Transverse colon (tissue), 4 donors: ENCODE results near the gene PLA1A. TPM values are rescaled to one million over a fixed set of nuclear protein-coding genes. Genes with fewer than 3 reads are reported as not detected.
A peak's percentile ranks its signal among the peaks of the same experiment; 100 is the strongest.
"Not testable (repeated sequence)": the region's sequence is repeated elsewhere in the genome, so short reads cannot be mapped to it uniquely, and the experiment has no call there.

ENCODE experiments used
- DNase-seq: peaks from one replicate; pipeline ENCODE4 v3.0.0-alpha.2; 2019
- H3K27ac ChIP-seq, 4 donors: fragments of 200-600 bp; sonication (generic); 2 replicates each; pipeline ENCODE4 v1.5.1; 2016 to 2018; ENCODE audit warnings: inconsistent platforms in 4 of 4
- H3K27me3 ChIP-seq: fragments of 200-600 bp; sonication (generic); 2 replicates; pipeline ENCODE4 v1.5.1; 2017; ENCODE audit warnings: inconsistent platforms
- H3K36me3 ChIP-seq, 4 donors: fragments of 200-600 bp; sonication (generic); 2 replicates each; pipeline ENCODE4 v1.5.1; 2017 to 2019; ENCODE audit warnings: inconsistent platforms in 4 of 4
- H3K4me1 ChIP-seq, 4 donors: fragments of 200-600 bp; sonication (generic); 2 replicates each; pipeline ENCODE4 v1.5.1; 2017 to 2020; ENCODE audit warnings: inconsistent platforms in 4 of 4
- H3K4me3 ChIP-seq, 4 donors: fragments of 200-600 bp; sonication (generic); 1 replicate in 1 of 4; 2 replicates in 3 of 4; pipeline versions ENCODE4 v1.5.1 to v1.6.1; 2017 to 2019; ENCODE audit warnings: inconsistent platforms in 4 of 4
- H3K9me3 ChIP-seq, 2 donors: fragments of 200-600 bp; sonication (generic); 2 replicates each; pipeline ENCODE4 v1.5.1; 2017 to 2019; ENCODE audit warnings: inconsistent platforms in 2 of 2
- EP300 ChIP-seq: sonication (generic); formaldehyde crosslinking; IDR thresholded peaks from one replicate; pipeline ENCODE4 v1.6.1; 2017; ENCODE audit warnings: antibody characterized with exemption, low read depth
- POLR2A ChIP-seq: fragments of 450-650 bp; IDR thresholded peaks from one replicate; pipeline ENCODE4 v1.6.1; 2016; ENCODE audit warnings: antibody characterized with exemption, mild to moderate bottlenecking, moderate library complexity
- POLR2AphosphoS5 ChIP-seq, 3 donors: sonication (generic); formaldehyde crosslinking; IDR thresholded peaks; one replicate each; pipeline ENCODE4 v1.6.1; 2016; ENCODE audit warnings: antibody characterized with exemption in 3 of 3
- WGBS, 2 donors: methylation state at CpG; one replicate each; pipeline ENCODE4 v1.1.5; 2018; ENCODE audit warnings: low coverage in 1 of 2; 5-methylcytosine and 5-hydroxymethylcytosine counted together
- in situ Hi-C, 4 donors: fragments of 200-750 bp; cut with MboI; loops; one replicate each; pipeline versions ENCODE4 v1.15.0 to v1.15.1; 2017; ENCODE audit warnings: low sequenced_read_pairs in 3 of 4, low pct_ligation_motif_present in 1 of 4, low pct_unique_long_range_greater_than_20kb in 1 of 4
- intact Hi-C: fragments of 100-400 bp; cut with DNase I; formaldehyde crosslinking; loops from one replicate; pipeline ENCODE4 v1.15.1; 2023; ENCODE audit warnings: low total_unique reads
- total RNA-seq, 4 donors: library from RNA; depleted of rRNA; stranded (reverse); fragments of >200 nt; gene quantifications; one replicate each; pipeline ENCODE4 v1.1.0, GENCODE V29; 2016
- TF ChIP-seq, protein P1 (sequence below), 5 experiments: fragments of 200-600 bp in 3 of 5; fragments of 450-650 bp in 2 of 5; sonication (generic) in 3 of 5; IDR thresholded peaks; 1 replicate in 2 of 5; 2 replicates in 3 of 5; pipeline ENCODE4 v1.5.1; 2016 to 2017; ENCODE audit warnings: antibody characterized with exemption in 5 of 5, inconsistent platforms in 3 of 5, mild to moderate bottlenecking in 2 of 5, moderate library complexity in 1 of 5

Gene PLA1A
- total RNA-seq, 4 donors from 2014 or later, result 0.95 to 3.2 (median 2.2) TPM; not detected in 1

DNA sequence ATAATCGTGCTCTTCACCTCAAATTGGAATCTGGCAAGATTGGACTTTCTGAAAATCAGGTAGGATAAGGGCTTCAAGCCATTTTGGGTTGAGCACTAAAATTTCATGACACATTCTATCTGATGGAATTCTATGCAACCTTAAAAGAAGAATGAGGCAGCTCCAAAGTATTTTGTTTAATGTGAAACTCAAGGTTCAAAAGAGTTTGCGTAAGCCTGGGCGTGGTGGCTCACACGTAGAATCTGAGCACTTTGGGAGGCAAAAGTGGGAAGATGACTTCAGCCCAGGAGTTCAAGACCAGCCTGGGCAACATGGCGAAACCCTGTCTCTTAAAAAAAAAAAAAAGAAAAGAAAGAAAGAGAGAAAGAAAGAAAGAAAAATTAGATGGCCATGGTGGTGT lies 3.6 kb upstream of the PLA1A start:
- in situ Hi-C loops (no loop called here), intact Hi-C loops (no loop called here)
- no peak for TF ChIP-seq POLR2AphosphoS5 (IDR thresholded peaks at IDR 0.05)
- no peak for TF ChIP-seq POLR2A
- TF ChIP-seq, protein P1, sequence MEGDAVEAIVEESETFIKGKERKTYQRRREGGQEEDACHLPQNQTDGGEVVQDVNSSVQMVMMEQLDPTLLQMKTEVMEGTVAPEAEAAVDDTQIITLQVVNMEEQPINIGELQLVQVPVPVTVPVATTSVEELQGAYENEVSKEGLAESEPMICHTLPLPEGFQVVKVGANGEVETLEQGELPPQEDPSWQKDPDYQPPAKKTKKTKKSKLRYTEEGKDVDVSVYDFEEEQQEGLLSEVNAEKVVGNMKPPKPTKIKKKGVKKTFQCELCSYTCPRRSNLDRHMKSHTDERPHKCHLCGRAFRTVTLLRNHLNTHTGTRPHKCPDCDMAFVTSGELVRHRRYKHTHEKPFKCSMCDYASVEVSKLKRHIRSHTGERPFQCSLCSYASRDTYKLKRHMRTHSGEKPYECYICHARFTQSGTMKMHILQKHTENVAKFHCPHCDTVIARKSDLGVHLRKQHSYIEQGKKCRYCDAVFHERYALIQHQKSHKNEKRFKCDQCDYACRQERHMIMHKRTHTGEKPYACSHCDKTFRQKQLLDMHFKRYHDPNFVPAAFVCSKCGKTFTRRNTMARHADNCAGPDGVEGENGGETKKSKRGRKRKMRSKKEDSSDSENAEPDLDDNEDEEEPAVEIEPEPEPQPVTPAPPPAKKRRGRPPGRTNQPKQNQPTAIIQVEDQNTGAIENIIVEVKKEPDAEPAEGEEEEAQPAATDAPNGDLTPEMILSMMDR (IDR thresholded peaks at IDR 0.05), result no peak
- no peak for TF ChIP-seq EP300
- Histone ChIP-seq H3K27me3 (no peaks in the 10 kb centered on the region), H3K4me3 (no peak overlapping the region), H3K36me3 (no peaks in the 10 kb centered on the region), H3K4me1 (peaks cover 0 to 18% (median 2%) of the 10 kb centered on the region in 4 donors), H3K27ac (no peak overlapping the region), H3K9me3 (no peaks in the 10 kb centered on the region)
- 66 to 83% methylated on average over 5 of the region's 5 CpGs for WGBS, 2 donors
- no peak for DNase-seq

DNA sequence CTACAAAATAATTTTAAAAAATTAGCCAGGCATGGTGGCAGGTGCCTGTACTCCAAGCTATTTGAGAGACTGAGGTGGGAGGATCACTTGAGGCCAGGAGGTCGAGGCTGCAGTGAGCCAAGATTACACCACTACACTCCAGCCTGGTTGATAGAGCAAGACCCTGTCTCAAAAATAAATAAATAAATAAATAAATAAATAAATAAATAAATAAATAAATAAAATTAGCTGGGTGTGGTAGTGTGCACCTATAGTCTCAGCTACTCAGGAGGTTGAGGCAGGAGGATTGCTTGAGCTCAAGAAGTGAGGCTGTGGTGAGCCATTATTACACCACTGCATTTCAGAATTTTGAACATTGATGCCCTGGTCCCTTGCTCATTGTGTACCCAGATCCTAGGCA lies 2.8 kb upstream of the PLA1A start:
- intact Hi-C loops, H3K4me3 ChIP-seq, H3K36me3 ChIP-seq, DNase-seq, H3K9me3 ChIP-seq, in situ Hi-C loops, H3K27me3 ChIP-seq, H3K27ac ChIP-seq: not testable (repeated sequence)
- WGBS, 2 donors, result 95 to 100% methylated on average over 1 of the region's 1 CpG
- H3K4me1 ChIP-seq, result peaks cover 0 to 18% (median 2%) of the 10 kb centered on the region in 4 donors

DNA sequence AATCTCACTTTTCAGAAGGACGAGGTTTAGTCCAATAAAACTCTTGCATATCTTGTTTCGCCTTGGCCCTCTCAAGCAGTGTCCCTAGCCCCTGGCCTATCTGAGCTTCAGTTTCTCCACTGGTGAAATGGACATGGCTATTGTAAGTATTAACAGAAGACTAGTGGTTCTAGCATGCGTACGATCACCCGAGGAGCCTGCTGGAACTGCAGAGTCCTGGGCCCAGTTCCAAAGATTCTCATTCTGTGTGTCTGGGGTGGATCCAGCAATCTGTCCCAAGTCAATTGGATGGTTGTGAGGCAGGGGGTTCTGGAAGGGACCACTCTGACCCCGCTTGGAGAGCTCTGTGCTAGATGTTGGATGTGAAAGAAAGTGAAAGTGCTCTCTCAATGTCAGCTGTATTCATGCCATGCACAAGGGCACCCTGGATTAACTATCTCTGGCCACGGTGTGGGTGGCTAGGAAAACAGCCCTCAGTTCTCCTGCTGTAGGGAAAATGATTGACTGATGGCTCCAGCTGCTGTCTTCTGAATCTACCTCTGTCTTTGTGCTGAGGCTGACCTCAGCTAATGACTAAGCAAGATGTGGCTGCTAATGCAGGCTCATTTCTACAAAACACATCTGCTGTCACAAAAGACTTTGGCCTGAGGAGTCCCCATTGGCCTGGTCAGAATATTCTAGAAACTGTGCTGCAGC lies 1.9 kb upstream of the PLA1A start:
- no peaks in the 10 kb centered on the region for H3K27me3 ChIP-seq
- in situ Hi-C loops, result no loop called here
- TF ChIP-seq EP300 (no peak), POLR2A (no peak), POLR2AphosphoS5 (IDR thresholded peaks at IDR 0.05) (no peak)
- TF ChIP-seq, protein P1 (IDR thresholded peaks at IDR 0.05), result no peak
- intact Hi-C loops, result no loop called here
- H3K4me3 ChIP-seq, result peak overlapping the region in 1 of 4 donors; percentile 22
- no peak for DNase-seq
- WGBS, 2 donors, result 84 to 91% methylated on average over 6 to 7 of the region's 7 CpGs
- H3K36me3 ChIP-seq, result no peaks in the 10 kb centered on the region
- H3K27ac ChIP-seq, result no peak overlapping the region
- H3K9me3 ChIP-seq, result no peaks in the 10 kb centered on the region
- peaks cover 0 to 18% (median 2%) of the 10 kb centered on the region in 4 donors for H3K4me1 ChIP-seq

DNA sequence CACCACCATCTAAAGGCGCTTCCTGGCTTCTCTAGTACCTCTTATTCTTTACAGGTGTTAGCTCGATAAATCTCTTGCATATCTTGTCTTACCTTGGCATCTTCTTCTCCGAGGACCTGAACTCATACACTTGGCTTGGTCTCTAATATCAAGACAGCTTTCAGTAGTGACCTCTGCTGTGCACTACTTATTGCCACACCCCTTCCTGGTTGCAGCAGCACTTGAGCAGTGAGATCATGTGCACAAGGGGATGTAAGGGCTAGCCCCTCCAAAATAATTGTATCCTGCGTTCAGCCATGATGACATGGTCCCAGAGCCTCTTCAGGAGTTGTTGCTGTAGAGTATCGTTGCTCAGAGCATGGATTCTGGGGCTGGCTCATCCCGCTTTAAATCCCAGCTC lies 1.3 kb upstream of the PLA1A start:
- Histone ChIP-seq H3K36me3 (no peaks in the 10 kb centered on the region), H3K4me1 (peaks cover 0 to 18% (median 2%) of the 10 kb centered on the region in 4 donors), H3K27ac (no peak overlapping the region), H3K27me3 (no peaks in the 10 kb centered on the region), H3K9me3 (no peaks in the 10 kb centered on the region), H3K4me3 (no peak overlapping the region)
- TF ChIP-seq POLR2AphosphoS5 (IDR thresholded peaks at IDR 0.05) (no peak), EP300 (no peak), POLR2A (no peak)
- TF ChIP-seq, protein P1 (IDR thresholded peaks at IDR 0.05), result no peak
- intact Hi-C loops (no loop called here), in situ Hi-C loops (no loop called here)
- WGBS, 2 donors, result 80 to 82% methylated on average over 5 to 6 of the region's 6 CpGs
- no peak for DNase-seq
